ENCODE measurements around the gene KY.

Gene KY

DNA sequence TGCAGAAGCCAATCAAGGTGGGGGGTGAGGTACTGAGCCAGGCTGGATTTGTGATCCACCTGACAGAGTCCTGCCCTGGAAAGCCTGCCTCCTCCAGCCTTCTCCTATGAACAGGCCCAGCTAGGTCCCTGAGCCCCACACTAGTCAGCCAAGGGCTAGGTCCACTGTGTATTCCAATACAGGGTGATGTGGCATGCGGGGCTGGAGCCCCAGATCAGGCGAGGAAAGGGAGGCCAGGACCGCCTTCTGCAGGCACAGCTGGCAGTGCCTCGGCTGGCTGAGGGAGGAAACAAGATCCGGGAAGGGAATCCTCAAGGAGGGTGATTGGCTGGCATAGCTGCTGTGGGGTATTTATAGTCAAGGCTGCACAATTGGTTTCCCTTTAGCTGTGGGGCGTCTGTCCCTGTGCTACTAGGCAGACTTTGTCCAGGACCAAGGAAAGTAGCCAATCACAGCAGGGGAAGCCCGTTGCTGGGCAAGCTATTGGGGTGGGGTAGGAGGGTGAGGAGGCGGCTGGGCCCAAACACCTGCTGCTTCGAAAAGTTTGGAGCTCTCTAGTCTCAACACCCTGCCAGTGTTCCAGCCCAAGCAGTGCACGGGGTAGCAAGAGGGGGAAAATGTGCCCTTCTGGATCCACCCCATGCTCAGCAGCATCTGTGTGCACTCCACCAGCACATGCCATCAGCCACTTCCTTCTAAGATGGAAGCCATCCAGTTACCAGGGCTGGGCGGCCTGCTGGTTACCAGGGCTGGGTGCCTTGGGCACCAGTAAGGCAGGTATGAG lies 5.9 kb downstream of the KY start:
- no peak for DNase-seq (ENCODE audit: low spot score)

DNA sequence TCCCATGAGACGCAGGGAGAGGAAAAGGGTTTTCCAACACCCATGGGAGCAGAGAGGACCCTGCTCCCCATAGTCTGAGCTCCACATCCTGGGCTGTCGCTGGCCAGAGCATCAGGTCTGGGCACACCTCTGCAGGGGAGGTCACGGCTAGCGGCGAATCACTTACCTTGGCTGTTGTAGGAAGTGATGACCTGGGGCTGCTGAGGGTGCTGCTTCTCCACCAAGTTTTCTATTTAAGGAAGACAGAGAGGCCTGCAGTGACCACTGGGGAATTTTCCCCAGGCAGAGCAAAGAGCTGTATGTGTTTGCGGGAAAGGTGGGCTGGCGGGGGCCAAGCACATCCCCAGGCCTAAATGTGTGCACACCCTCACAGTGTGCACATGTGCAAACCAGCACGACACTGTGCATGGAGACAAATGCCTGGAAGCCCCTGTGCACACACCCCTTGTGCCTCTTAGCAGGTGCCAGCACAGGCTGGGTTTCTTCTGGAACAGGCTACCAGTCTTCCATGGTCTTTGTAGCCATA lies 7.6 kb downstream of the KY start:
- no peak for DNase-seq (ENCODE audit: low spot score)

DNA sequence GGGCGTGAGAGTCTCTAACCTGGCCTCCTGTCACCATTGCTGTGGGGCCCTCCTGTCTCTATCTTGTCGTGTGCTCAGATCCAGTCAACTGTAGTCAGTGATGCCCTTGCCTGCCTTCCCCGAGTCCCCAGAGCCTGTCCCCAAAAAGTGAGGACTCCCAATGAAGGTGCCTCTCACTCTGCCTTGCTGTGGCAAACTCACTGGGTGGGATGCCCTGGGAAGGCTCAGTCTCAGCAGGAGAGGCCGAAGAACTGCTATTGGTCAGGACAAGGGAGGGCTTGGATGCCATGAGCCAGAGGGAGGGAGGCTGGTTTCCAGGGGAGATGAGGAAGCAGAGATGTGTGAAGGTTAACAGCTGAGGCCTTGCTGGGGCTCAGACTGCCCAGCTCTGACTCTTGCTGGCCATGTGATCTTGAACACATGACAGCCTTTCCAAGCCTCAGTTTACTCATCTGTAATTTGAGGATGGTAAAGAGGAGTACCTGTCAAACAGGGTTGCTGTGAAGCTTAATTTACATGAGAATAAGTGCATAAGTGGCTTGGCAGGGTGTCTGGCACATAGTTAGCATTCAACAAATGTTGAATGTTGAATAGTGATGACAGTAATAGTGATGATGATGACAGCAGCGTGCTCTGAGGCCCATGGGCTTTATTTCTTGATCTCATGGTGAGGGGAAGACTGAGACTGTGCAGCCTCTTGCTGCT lies 8.2 kb downstream of the KY start:
- DNase-seq (ENCODE audit: low spot score) = no peak

DNA sequence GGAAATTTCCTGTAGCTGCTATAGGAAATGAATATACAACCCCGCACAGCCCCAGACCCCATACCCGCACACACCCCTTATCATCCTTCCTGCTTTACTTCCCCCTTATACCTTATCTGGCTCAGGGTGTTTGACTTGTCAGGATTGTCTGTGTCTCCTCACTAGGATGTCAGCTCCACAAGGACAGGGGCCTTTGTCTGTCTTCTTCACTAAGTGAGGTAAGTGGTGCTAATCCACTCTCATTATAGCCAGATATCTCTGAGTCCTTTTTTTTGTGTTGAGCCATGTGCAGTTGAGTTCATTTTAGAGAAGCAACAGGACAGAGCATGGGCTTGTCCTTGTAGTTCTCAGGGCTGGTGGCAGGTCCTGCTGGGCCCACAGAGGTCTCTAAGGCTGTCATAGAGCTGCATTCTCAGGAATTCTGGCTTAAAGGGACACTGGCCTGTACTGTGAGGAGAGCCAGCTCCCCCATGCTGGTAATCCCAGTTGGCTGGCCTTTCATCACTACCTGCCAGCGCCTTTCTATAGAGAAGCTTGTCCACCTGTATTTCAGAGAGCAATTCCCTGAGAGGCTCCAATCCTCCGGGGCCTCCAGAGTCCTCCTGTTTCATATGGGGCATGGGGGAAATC lies 9.0 kb downstream of the KY start:
- DNase-seq (ENCODE audit: low spot score) = no peak

DNA sequence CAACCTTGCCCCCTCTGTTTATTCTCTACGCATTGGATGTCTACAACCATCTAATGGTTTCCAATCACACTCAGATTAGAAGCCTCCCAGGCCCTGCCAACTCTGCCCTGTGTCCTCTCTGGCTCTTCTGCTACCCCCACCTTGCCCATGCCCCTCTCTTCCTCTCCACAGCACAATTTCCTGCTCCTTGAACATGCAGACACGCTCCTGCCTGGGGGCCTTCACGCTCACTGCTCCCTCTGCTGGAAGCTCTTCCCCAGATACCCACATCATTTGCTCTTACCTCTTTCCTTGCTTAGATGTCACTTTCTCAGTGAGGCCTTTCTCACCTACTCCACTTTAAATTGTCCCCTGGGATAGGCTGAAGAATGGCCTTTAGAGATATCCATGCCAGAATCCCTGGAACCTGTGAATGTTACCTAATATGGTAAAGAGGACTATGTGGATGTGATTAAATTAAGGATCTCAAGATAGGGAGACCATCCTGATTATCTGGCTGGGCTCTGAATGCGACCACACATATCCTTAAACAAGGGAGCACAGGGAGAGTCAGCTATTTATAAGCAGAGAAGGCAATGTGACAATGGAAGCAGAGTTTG lies 9.9 kb downstream of the KY start:
- DNase-seq (ENCODE audit: low spot score) = no peak

DNA sequence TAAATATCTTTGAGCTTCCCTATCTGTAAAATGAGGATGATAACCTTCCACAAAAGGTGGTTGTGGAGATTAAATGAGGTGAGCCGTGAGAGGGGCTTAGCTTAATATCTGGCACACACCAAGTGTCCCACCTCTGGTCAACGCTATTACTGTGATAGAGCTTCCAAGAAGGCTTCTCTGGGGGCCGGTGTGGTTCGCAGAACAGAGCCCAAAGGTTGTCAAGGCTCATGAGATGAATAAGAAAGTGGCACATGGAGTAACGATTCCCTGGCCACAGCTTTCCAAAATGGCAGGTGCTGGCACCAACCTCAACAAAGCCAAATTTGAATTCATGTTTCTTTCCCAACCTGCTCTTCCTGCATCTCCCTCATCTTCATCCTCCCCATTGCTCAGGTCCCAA lies 10.4 kb downstream of the KY start:
- DNase-seq (ENCODE audit: low spot score) = no peak

DNA sequence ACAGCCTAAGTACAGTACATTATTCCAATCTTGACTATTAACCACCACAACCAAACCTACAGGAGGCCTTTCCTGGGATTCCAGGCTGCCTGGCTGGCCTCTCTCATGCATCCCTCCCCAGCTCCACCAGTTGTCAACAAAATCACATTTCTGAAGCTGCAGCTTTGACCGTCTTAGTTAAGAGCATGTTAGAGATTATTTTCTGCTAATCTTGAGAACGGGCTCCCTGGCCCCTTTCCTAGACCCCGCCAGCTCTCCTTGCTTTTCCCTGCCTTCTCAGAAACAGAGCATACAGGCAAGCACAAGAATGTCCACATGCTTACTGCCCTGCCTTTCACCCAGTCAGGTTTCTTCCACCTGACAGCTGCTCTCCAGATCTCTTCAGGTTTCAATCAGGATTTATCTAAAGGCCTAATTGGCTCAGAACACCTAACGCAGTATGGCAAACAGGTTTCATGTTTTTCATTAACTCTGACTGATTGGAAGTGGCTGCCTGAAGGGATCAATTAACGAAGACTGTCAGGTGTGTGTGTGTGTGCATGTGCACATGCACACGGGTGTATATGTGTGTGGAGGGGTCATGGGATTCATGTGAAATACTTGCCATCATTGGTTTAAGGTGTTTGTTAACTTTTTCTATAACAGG lies 12.3 kb downstream of the KY start:
- DNase-seq (ENCODE audit: low spot score) = no peak

DNA sequence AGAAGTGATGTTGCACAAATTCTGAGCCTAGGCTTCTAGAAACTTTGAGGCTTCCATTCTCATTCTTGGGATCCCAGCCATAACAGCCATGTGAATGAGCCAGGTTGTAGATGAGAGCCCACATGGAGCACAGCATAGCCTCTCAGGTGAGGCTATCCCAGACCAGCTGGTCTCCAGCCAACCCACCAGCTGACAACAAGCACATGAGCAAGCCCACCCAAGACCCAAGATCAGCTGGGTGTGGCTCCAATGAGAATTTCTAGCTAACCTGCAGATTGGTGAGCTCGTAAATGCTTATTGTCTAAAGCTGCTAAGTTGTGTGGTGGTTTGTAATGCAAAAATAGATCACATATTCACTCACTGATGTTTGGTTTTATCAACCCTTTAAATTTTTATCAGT lies 14.4 kb downstream of the KY start:
- DNase-seq (ENCODE audit: low spot score) = no peak

DNA sequence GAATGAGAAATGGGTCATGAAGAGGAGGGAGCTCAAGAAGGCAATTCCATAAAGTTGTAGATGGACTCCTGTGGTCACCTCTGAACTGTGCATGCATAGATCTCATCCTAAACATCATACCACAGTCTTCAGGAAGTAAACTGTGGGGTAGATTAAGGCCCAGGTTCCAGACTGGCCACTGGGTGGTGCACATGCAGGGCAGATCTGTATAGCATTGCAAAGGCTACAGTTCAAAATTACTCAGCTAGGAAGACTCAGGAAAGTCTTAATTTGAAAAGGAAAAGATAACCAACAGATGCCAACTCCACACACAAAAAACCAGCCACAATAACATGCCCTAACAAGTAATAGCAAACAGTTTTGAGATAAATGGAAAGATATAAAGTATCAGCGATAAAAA lies 20.3 kb downstream of the KY start:
- DNase-seq (ENCODE audit: low spot score) = no peak

DNA sequence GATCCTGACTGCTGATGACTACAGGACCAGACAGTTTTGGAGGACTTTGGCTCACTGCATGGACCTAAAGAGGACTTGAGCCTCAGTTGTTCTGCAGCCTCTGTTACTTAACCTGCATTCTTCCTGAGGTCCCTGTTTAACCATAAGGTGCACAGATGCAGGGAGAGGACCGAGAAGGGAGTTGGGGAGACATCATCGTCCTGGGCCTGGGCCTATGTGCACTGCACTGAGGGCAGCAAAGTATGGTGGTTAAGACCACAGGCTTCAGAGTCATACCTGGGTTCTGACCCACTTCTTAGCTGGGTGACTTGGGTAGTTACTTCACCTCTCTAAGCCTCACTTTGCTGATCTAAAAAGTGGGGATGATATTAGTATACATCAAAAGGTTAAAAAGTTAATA lies 21.9 kb downstream of the KY start:
- DNase-seq (ENCODE audit: low spot score) = no peak

DNA sequence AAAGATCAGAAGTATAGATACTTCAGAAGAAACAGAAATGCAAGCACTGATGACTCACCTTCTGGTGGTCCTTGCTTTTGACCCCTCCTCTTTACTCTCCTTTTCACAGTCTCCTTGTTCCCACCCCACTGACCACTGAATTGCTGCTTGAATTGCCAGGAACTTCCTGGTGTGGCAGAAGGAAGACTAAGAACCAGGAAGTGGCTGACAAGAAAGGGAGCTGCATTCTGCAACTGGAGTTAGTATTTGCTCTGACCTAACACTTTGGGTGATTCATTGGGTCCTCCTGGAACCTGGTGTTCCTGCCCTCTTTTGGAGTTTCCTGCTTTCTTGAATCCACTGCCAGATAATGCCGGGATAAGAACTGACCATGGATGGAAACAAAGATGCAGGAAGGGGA lies 23.0 kb downstream of the KY start:
- no peak for DNase-seq (ENCODE audit: low spot score)

DNA sequence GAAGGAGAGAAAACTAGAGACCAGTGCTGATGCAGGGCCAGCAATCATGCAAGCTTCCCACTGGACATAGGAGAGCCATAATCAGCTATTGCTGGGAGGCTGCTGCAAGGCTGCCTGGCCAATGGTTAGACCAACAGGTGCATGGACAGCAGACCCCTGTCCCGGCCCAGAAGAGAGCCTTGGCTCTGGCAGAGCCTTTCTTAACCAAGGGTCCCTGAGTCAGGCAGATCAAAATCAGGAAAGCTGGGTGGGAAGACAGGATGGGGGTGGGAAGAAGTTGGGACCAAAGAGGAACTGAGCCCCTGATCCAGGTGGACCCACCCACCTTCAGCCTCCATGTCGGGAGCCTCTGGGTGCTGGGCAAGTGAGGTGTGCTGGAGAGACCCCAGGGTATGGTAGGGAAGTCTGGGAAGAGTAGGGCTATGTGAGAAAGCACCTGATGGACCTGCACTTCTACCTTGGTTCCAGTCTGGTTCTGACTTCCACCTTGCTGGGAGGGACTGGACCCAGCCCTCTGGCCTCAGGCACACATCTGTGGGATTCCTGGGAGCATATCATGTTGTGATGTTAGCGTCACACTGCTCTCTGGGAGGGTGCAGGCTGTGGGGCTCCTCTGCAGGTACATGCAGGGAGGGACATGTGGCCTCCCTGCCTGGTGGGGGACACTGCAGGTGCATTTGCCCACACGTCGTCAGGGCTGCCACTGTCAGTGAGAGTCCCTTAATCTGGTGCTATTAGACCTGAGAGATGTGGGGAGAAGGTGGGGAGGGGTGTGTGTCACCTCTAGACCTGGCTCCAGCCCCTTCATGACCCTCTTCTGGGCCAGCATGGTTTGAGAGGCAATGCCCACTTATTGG lies 24.7 kb downstream of the KY start:
- DNase-seq (ENCODE audit: low spot score) = no peak

DNA sequence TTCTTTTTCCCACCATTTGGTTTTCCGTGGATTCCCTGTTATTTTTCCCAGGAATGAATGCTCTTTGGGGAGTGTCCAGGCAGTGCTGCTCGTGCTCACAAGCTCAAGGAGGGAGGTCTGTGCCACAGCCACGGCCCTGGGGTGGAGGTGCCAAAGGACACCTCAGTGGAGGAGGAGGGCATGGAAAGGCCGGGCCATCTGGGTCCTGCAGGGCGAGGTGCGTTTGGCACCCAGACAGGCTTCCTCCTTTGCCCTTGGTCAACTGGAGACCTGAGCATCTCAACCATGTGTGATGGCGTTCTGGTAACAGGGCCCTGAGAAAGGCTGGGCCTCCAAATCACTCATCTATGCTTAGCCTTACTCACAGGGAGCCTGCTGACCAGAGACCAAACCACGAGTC lies 25.4 kb downstream of the KY start:
- no peak for DNase-seq (ENCODE audit: low spot score)

DNA sequence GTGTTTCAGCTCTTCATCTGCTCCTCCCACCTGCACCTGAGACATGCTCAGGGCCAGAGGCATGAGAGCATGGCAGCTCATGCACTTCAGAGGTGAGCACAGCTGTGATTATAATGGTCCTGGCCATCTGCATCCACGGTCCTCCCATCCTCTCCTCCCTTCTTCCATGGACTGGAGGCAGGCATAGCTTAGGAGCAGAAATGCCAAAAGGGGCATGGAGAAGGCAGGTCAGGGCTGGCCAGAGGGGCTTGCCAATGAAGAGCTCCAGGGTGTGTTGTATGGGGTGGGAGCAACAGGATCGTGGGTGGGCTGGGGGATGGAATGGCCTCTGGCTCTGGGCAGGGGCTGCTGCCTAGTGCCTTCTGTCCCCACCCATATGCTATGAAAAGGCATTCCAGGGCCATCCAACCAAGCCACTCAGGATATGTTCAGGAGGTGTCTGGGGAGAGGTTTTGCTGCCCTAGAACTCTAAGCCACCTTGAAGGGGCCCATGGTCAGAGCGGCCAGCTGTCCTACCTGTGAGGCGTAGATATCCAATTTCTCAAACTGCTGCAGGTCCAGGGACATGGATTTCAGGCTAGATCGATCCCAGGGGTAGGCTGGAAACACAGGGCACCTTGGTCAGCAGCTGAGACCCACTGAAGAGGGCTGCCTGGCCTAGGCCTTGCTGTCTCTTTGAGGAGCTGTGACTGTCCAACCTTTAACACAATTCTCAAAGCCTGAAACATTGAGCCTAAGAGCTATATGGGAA lies 26.1 kb downstream of the KY start:
- no peak for DNase-seq (ENCODE audit: low spot score)

DNA sequence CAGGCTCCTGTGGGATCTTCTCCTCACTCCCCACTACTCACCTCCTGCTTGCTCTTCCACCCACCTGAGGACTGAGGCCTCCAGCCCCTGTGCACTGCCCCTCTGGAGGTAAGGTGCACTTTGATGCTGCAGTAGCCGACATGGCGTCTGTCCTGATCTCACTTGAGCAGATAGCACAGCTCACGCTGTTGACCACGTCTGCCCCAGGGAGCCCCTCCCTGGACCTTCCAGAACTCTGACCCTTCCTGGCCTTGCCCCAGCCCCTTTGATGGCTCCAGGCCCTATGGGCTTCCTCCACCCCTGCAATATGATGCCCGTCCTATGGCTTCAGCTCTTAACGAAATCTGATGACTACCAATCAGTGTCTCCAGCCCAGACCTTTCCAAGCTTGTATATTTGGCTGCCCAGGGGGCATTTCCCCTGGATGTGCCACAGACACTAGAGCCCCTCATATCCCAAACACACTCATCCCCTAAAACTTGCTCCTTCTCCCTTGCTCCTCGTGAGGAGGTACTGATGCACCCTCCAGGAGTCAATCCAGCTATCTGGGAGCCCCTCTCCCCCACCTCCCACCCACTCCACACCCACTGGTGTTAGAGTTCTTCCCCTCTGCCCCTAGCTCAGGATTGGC lies 27.1 kb downstream of the KY start:
- no peak for DNase-seq (ENCODE audit: low spot score)

DNA sequence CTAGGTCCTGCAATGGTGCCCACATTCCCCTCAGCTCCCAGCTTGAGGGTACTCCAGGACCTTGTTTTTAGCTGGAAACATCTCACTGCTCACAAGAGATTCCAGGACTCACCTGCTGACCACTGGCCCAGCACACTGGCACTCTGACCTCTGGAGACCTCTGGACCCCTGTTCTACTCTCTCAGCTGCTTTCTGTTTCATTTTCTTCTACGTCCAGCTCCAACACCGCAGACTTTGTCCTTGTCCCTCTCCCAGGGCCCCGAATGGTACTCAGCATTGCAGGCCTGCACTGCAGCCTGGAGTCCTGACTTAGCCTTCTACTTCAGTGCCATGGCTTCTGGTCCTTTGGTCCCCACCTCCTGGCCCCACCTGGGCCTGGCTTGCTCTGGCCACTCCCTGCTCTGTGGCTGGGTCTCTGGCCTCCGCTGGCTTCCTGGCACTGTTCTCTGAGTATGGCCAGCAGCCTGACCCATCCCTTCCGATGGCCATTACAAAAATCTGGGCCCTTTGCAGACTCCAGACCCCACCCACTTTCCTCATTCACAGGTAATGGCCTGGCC lies 27.9 kb downstream of the KY start:
- DNase-seq (ENCODE audit: low spot score) = no peak

DNA sequence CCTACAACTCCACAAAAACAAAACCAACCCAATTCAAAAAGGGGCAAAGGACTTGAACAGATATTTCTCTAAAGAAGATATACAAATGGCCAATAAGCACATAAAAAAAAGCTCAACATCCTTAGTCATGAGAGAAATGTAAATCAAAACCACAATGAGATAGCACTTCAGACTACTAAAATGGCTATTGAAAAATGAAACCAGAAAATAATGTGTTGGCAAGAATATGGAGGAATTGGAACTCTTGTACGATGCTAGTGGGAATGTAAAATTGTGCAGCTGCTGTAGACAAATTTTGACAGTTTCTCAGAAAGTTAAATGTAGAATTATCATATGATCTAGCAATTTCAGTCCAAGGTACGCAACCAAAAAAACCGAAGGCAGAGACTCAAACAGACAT lies 29.0 kb downstream of the KY start:
- DNase-seq (ENCODE audit: low spot score) = no peak

DNA sequence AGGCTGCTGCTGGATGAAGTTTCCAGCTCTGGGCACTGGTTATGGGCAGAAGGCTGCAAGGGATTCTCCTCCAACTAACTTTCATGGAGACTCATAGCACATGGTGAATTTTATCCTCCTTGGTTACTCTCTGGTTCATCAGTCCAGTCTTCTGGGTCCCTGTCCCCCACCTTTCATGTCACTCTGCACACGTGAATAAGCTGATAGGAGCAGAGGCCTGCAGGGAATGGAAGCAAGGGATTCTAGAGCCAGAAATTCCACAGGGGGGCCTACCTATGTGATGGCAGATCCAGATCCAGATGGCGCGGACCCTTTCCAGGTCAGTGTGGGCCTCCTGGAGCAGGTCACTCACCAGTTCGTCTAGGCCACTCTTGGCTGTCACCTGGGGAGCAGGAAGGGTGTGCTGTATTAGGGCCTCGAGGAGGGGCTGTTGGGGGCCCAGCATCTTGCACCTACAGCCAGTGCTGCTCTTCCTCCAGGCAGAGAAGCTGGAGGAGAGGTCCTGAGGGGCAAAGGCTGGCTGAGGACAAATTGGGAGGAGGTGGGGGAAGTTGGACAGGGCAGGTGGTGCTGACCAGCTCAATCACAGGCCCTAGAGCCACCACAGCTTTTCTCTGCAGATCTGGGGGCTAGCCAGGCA lies 30.2 kb downstream of the KY start:
- no peak for DNase-seq (ENCODE audit: low spot score)

DNA sequence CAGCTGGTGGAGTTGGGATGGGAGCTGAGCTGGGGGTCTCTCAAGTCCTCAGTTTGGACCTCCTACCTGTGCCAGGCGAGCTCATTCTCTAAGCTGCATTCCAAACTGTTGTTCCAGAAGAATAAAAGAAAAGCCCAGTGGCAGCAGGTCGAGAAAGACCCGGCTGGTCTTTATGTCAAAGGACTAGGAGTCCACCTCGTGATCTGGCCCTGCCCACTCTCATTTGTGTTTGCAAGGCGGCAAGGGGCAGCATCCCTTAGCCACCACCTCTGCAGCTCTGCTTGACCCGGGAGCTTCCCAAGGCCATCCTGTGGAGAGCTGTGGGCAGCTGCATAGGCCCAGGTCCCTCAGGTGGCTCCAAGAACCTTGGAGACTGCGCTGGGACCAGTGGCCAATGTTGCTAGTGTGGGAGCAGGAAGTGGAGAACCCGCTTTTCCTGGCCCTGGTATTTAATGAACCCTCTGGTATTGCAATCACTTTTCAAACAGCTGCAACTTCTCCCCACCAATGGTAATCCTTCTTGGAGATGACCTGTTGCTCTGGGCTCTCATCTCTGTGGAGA lies 30.9 kb downstream of the KY start:
- no peak for DNase-seq (ENCODE audit: low spot score)
